ENCODE measurements around the gene TFAP2E.

TFAP2E gene

DNA sequence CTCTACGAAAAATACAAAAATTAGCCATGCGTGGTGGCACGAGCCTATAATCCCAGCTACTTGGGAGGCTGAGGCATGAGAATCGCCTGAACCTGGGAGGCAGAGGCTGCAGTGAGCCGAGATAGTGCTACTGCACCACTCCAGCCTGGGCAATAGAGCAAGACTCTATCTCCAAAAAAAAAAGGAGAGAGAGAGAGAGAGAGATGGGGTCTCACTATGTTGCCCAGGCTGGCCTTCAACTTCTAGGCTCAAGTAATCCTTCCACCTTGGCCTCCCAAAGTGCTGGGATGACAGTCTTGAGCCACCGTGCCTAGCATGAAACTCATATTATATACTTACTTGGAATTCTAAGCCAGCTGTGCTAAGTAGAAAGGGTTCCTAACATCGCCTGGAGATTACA, 38.5 kb downstream of the TFAP2E start:
- H3K4me3 ChIP-seq (ENCODE audit: low read depth, low read length), result no peak overlapping the region
- no peak overlapping the region for H2BK120ac ChIP-seq (ENCODE audit: insufficient read depth, low read length, poor library complexity)
- no peak overlapping the region for H3K27ac ChIP-seq (ENCODE audit: low read depth, low read length)
- H3K4me1 ChIP-seq (ENCODE audit: control insufficient read depth in 1 of 2, insufficient read depth in 2 of 2, low read length in 2 of 2), result no peaks in the 10 kb centered on the region
- no peak overlapping the region for H3K14ac ChIP-seq (ENCODE audit: low read length)
- no peaks in the 10 kb centered on the region for H3K27me3 ChIP-seq (ENCODE audit: insufficient read depth, low read length)
- no peaks in the 10 kb centered on the region for H3K9me3 ChIP-seq (ENCODE audit: insufficient read depth, low read depth, low read length)
- no peak for DNase-seq
- H2BK12ac ChIP-seq (ENCODE audit: low read length), result no peak overlapping the region
- no peak overlapping the region for H4K8ac ChIP-seq (ENCODE audit: low read depth, low read length)
- no peak overlapping the region for H2AK5ac ChIP-seq (ENCODE audit: low read length)
- H3K79me1 ChIP-seq (ENCODE audit: low read length), result no peaks in the 10 kb centered on the region
- H3K9ac ChIP-seq (ENCODE audit: low read length), result no peak overlapping the region
- H3K36me3 ChIP-seq (ENCODE audit: control insufficient read depth in 1 of 2, insufficient read depth in 2 of 2, low read length in 2 of 2), result peaks cover 13 to 18% of the 10 kb centered on the region in 2 experiments
- no peak overlapping the region for H3K4me2 ChIP-seq (ENCODE audit: low read length)
- no peak overlapping the region for H3K23ac ChIP-seq (ENCODE audit: low read length)
- no peaks in the 10 kb centered on the region for H3K79me2 ChIP-seq (ENCODE audit: control insufficient read depth, insufficient read depth, low read length, poor library complexity)
- no CpG with 5 or more reads among the region's 7 CpGs for WGBS (ENCODE audit: extremely low coverage, insufficient coverage, insufficient read length)
- no peak overlapping the region for H4K91ac ChIP-seq (ENCODE audit: low read depth, low read length)
- H4K12ac ChIP-seq (ENCODE audit: low read depth, low read length), result no peak overlapping the region
- no peak overlapping the region for H2AFZ ChIP-seq (ENCODE audit: insufficient read depth, low read length, poor library complexity)
- H3K18ac ChIP-seq (ENCODE audit: low read length), result peak overlapping the region; percentile 22
- no peak overlapping the region for H2BK5ac ChIP-seq (ENCODE audit: low read depth, low read length, poor library complexity)
- H3K4ac ChIP-seq (ENCODE audit: low read depth, low read length), result no peak overlapping the region

DNA sequence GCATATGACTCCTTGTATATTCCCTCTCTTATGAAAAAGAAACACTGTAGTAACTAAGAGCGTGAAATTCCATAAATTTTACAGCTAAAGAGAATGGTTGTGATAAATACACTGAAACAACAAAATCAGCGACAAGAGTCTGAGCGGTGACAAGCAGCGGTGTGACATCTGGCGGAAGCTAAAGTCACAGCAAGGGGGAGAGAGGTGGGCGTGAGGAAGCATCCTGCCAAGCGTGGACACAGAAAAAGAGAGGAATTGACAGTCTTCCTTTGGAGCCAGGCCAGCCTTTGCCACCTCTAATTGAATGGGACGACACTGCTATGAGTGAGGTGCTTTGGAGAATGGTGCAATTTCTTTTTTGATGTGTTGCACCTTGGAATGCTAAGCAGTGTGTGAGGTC, 42.3 kb downstream of the TFAP2E start:
- Histone ChIP-seq H3K23ac (ENCODE audit: low read length) (no peak overlapping the region), H3K4me2 (ENCODE audit: low read length) (no peak overlapping the region), H2BK120ac (ENCODE audit: insufficient read depth, low read length, poor library complexity) (no peak overlapping the region), H2AFZ (ENCODE audit: insufficient read depth, low read length, poor library complexity) (no peak overlapping the region), H3K79me2 (ENCODE audit: control insufficient read depth, insufficient read depth, low read length, poor library complexity) (no peaks in the 10 kb centered on the region), H3K4me3 (ENCODE audit: low read depth, low read length) (no peak overlapping the region), H4K12ac (ENCODE audit: low read depth, low read length) (no peak overlapping the region), H3K36me3 (ENCODE audit: control insufficient read depth in 1 of 2, insufficient read depth in 2 of 2, low read length in 2 of 2) (peaks cover 9 to 12% of the 10 kb centered on the region in 2 experiments), H4K91ac (ENCODE audit: low read depth, low read length) (no peak overlapping the region), H2BK5ac (ENCODE audit: low read depth, low read length, poor library complexity) (no peak overlapping the region), H4K8ac (ENCODE audit: low read depth, low read length) (no peak overlapping the region), H2AK5ac (ENCODE audit: low read length) (no peak overlapping the region), H3K9ac (ENCODE audit: low read length) (no peak overlapping the region), H3K27ac (ENCODE audit: low read depth, low read length) (no peak overlapping the region), H3K18ac (ENCODE audit: low read length) (no peak overlapping the region), H2BK12ac (ENCODE audit: low read length) (no peak overlapping the region), H3K4ac (ENCODE audit: low read depth, low read length) (no peak overlapping the region), H3K4me1 (ENCODE audit: control insufficient read depth in 1 of 2, insufficient read depth in 2 of 2, low read length in 2 of 2) (no peaks in the 10 kb centered on the region), H3K9me3 (ENCODE audit: insufficient read depth, low read depth, low read length) (no peaks in the 10 kb centered on the region), H3K14ac (ENCODE audit: low read length) (no peak overlapping the region), H3K27me3 (ENCODE audit: insufficient read depth, low read length) (no peaks in the 10 kb centered on the region), H3K79me1 (ENCODE audit: low read length) (no peaks in the 10 kb centered on the region)
- no peak for DNase-seq
- no CpG with 5 or more reads among the region's 8 CpGs for WGBS (ENCODE audit: extremely low coverage, insufficient coverage, insufficient read length)

DNA sequence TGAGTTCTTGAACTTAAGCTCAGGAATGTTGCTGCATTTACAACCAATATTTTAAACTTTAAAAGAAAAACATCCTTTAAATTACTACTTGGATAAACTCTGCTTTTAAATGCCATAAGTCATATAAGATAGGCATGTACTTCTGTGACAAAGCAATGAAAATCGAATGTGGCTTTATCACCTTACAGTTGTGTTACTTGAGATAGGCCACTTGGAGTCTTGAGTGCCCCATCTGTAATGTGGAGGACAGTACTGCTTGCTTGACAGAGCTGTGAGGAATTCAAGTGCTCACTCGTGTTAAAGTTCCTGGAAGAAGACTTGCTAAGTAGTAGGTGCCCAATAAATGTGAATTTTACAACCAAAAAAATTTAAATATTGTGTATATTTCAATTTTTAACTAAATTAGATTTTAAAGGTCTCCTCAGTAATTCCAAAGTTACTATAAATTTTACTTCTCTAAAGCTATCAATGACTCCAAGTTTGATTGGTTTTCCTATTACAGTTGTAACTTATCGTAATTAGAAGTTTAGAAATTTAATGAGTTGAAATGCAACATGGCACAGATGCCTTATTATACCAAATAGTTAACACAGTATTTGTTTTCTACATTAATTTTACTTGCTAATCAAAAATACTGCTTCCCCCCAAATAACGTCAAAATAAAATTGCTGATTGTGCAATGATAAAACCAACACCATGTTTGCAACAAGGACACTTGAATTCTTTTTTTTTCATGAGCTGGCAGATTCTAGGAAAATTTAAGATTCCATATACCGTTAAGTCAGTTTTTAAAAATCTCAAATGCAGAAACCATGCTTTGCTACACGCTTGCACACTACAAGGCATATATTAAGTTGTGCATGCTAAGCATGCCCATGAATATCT, 46.4 kb downstream of the TFAP2E start:
- Histone ChIP-seq H2BK120ac (ENCODE audit: insufficient read depth, low read length, poor library complexity) (no peak overlapping the region), H3K4me3 (ENCODE audit: low read depth, low read length) (no peak overlapping the region), H3K14ac (ENCODE audit: low read length) (no peak overlapping the region), H4K12ac (ENCODE audit: low read depth, low read length) (no peak overlapping the region), H3K4ac (ENCODE audit: low read depth, low read length) (no peak overlapping the region), H3K4me1 (ENCODE audit: control insufficient read depth in 1 of 2, insufficient read depth in 2 of 2, low read length in 2 of 2) (no peaks in the 10 kb centered on the region), H4K8ac (ENCODE audit: low read depth, low read length) (no peak overlapping the region), H3K27me3 (ENCODE audit: insufficient read depth, low read length) (no peaks in the 10 kb centered on the region), H3K79me2 (ENCODE audit: control insufficient read depth, insufficient read depth, low read length, poor library complexity) (no peaks in the 10 kb centered on the region), H3K27ac (ENCODE audit: low read depth, low read length) (no peak overlapping the region), H3K9ac (ENCODE audit: low read length) (no peak overlapping the region), H2BK5ac (ENCODE audit: low read depth, low read length, poor library complexity) (no peak overlapping the region), H2BK12ac (ENCODE audit: low read length) (no peak overlapping the region), H3K4me2 (ENCODE audit: low read length) (no peak overlapping the region), H3K36me3 (ENCODE audit: control insufficient read depth in 1 of 2, insufficient read depth in 2 of 2, low read length in 2 of 2) (peaks cover 11 to 29% of the 10 kb centered on the region in 2 experiments), H2AFZ (ENCODE audit: insufficient read depth, low read length, poor library complexity) (no peak overlapping the region), H3K23ac (ENCODE audit: low read length) (no peak overlapping the region), H3K79me1 (ENCODE audit: low read length) (no peaks in the 10 kb centered on the region), H3K9me3 (ENCODE audit: insufficient read depth, low read depth, low read length) (no peaks in the 10 kb centered on the region), H4K91ac (ENCODE audit: low read depth, low read length) (no peak overlapping the region), H2AK5ac (ENCODE audit: low read length) (no peak overlapping the region), H3K18ac (ENCODE audit: low read length) (no peak overlapping the region)
- DNase-seq, result no peak
- no CpG with 5 or more reads among the region's 6 CpGs for WGBS (ENCODE audit: extremely low coverage, insufficient coverage, insufficient read length)

DNA sequence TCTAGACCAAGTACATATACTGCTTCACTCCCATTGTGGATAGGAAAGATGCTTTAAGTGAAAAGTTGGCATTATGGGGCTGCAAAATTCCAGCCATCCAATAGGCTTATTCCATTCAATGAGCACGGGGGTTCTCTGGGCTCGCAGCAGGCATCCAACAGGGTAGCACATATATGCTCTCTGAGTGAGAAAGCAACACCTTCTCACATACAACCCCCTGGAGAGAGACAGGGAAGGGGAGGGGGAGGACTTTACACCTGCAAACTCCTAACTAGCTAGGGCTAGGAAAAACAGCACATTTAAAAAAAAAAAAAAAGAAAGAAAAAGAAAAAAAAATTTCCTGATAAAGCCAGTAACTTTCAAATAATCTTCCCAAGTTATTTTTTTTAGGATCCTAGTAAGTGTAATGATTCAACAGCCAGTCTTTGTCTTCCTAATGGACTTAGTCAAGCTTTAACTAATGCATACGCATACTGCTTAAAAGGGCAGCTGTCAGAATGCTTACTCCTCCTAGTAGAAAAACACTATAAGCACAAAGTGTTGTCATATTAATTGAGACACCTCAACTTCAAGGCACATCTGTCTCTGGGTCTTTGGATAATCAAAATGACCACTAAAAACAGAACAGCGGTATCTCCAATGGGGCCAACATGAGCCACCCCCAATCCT, 49.5 kb downstream of the TFAP2E start:
- DNase-seq, result no peak
- Histone ChIP-seq H3K23ac (ENCODE audit: low read length) (no peak overlapping the region), H2BK12ac (ENCODE audit: low read length) (no peak overlapping the region), H3K79me1 (ENCODE audit: low read length) (no peaks in the 10 kb centered on the region), H3K18ac (ENCODE audit: low read length) (no peak overlapping the region), H3K4me1 (ENCODE audit: control insufficient read depth in 1 of 2, insufficient read depth in 2 of 2, low read length in 2 of 2) (no peaks in the 10 kb centered on the region), H2AK5ac (ENCODE audit: low read length) (no peak overlapping the region), H4K12ac (ENCODE audit: low read depth, low read length) (no peak overlapping the region), H2AFZ (ENCODE audit: insufficient read depth, low read length, poor library complexity) (no peak overlapping the region), H3K27ac (ENCODE audit: low read depth, low read length) (no peak overlapping the region), H3K4ac (ENCODE audit: low read depth, low read length) (peak overlapping the region; percentile 21), H3K4me2 (ENCODE audit: low read length) (no peak overlapping the region), H4K8ac (ENCODE audit: low read depth, low read length) (no peak overlapping the region), H3K36me3 (ENCODE audit: control insufficient read depth in 1 of 2, insufficient read depth in 2 of 2, low read length in 2 of 2) (peaks cover 17 to 28% of the 10 kb centered on the region in 2 experiments), H3K79me2 (ENCODE audit: control insufficient read depth, insufficient read depth, low read length, poor library complexity) (no peaks in the 10 kb centered on the region), H3K9ac (ENCODE audit: low read length) (no peak overlapping the region), H3K14ac (ENCODE audit: low read length) (no peak overlapping the region), H3K4me3 (ENCODE audit: low read depth, low read length) (no peak overlapping the region), H3K9me3 (ENCODE audit: insufficient read depth, low read depth, low read length) (no peaks in the 10 kb centered on the region), H2BK120ac (ENCODE audit: insufficient read depth, low read length, poor library complexity) (no peak overlapping the region), H4K91ac (ENCODE audit: low read depth, low read length) (no peak overlapping the region), H2BK5ac (ENCODE audit: low read depth, low read length, poor library complexity) (no peak overlapping the region), H3K27me3 (ENCODE audit: insufficient read depth, low read length) (no peaks in the 10 kb centered on the region)
- WGBS (ENCODE audit: extremely low coverage, insufficient coverage, insufficient read length), result no CpG with 5 or more reads among the region's 4 CpGs
